Fibroblast of the aortic adventitia (primary cell): ENCODE measurements around the gene TOR1A. TPM values are rescaled to one million over a fixed set of nuclear protein-coding genes. Genes with fewer than 3 reads are reported as not detected.
A peak's percentile ranks its signal among the peaks of the same experiment; 100 is the strongest.

Experiments
- DNase-seq: peaks from one replicate; pipeline ENCODE4 v3.0.0-alpha.2; 2010; ENCODE audit warnings: low read depth
- H3K4me3 ChIP-seq: 2 replicates; pipeline ENCODE4 v1.5.1; 2011; ENCODE audit warnings: low read depth, mild to moderate bottlenecking, control low read depth, low read length, moderate library complexity
- total RNA-seq: library from RNA; depleted of rRNA; stranded (reverse); fragments of >200 nt; gene quantifications from 2 replicates; pipeline ENCODE4 v1.2.3, GENCODE V29; 2012; ENCODE audit warnings: low replicate concordance
- TF ChIP-seq, protein P1 (sequence below): IDR thresholded peaks from 2 replicates; pipeline ENCODE4 v1.5.1; 2011; ENCODE audit warnings: mild to moderate bottlenecking, low read length, control low read depth, inconsistent platforms; ENCODE audit not compliant: insufficient read depth

The TOR1A gene
- total RNA-seq, 1 donor, result 48.9 TPM

- peak; percentile 87 for DNase-seq
- TF ChIP-seq, protein P1, sequence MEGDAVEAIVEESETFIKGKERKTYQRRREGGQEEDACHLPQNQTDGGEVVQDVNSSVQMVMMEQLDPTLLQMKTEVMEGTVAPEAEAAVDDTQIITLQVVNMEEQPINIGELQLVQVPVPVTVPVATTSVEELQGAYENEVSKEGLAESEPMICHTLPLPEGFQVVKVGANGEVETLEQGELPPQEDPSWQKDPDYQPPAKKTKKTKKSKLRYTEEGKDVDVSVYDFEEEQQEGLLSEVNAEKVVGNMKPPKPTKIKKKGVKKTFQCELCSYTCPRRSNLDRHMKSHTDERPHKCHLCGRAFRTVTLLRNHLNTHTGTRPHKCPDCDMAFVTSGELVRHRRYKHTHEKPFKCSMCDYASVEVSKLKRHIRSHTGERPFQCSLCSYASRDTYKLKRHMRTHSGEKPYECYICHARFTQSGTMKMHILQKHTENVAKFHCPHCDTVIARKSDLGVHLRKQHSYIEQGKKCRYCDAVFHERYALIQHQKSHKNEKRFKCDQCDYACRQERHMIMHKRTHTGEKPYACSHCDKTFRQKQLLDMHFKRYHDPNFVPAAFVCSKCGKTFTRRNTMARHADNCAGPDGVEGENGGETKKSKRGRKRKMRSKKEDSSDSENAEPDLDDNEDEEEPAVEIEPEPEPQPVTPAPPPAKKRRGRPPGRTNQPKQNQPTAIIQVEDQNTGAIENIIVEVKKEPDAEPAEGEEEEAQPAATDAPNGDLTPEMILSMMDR, result no peak
- H3K4me3 ChIP-seq, result peak within 1 kb of the TSS; percentile 99
These were observed 11.4 kb upstream of the TOR1A start, which contains the start of the genes C9orf78 and USP20 for GRCh38 chr9:129835128-129835859. C9orf78 (minus strand) TSS chr9:129835275; CDS start chr9:129835221, 54 bp downstream. USP20 (plus strand) TSS chr9:129835458; CDS start chr9:129852556, 17,098 bp downstream.

- TF ChIP-seq, protein P1, result no peak
- DNase-seq, result no peak
- H3K4me3 ChIP-seq, result peak overlapping the region; percentile 99
These were observed 10.7 kb upstream of the TOR1A start for GRCh38 chr9:129834489-129835127.

DNA sequence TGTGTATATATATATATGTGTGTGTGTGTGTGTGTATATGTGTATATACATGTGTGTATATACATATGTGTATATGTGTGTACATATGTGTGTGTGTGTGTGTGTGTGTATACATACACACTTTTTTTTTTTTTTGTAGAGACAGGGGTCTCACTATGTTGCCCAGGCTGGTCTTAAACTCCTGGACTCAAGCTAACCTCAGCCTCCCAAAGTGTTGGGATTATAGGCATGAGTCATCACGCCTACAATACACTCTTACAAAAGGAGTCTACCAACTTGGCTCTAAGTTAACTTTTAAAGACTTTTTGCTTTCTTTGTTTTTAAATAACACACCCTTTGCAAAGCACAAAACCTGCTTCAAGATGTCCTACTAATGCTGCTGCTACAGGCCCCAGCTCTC is 9.0 kb upstream of the TOR1A start:
- no peak for DNase-seq
- H3K4me3 ChIP-seq, result no peak overlapping the region
- TF ChIP-seq, protein P1, result no peak

- no peak for DNase-seq
- no peak overlapping the region for H3K4me3 ChIP-seq
These were observed 5.0 kb upstream of the TOR1A start for GRCh38 chr9:129828969-129829368.

GRCh38 chr9:129828051-129828450 is 4.1 kb upstream of the TOR1A start:
- no peak overlapping the region for H3K4me3 ChIP-seq
- TF ChIP-seq, protein P1, result no peak
- no peak for DNase-seq

More at GRCh38 chr9:129828969-129829368, 5.0 kb upstream of the TOR1A start:
- TF ChIP-seq, protein P1, result no peak

DNA sequence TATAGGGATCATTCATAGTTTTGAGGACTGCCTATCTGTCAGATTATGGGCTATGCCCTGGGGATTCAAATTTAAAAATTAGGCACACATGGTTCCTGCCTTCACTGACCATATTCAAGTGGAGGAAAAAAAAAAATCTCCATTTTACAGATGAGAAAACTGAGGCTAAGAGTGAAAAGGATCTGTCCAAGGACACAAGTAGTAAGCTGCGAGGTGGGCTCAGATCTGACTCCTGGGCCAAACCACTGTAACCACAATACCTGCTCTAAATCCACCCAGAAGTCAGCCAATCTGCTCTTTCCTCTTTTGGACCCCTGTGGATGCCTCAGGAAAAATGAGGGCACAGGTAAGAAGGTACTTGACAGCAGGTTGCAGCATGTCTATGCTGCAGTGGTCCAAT is 2.8 kb upstream of the TOR1A start:
- TF ChIP-seq, protein P1, result no peak
- no peak for DNase-seq
- H3K4me3 ChIP-seq, result no peak overlapping the region
